K562 treated with DMSO at 1 percent for 4 hours (cell line): ENCODE measurements around the gene ENTPD5. TPM values are rescaled to one million over a fixed set of nuclear protein-coding genes. Genes with fewer than 3 reads are reported as not detected.

ENCODE experiments used
- total RNA-seq: library from RNA; unstranded; fragments of 300-600 nt; gene quantifications from 2 replicates; pipeline ENCODE4 v1.2.3, GENCODE V29; 2022; ENCODE audit not compliant: insufficient read depth

The ENTPD5 gene, protein sequence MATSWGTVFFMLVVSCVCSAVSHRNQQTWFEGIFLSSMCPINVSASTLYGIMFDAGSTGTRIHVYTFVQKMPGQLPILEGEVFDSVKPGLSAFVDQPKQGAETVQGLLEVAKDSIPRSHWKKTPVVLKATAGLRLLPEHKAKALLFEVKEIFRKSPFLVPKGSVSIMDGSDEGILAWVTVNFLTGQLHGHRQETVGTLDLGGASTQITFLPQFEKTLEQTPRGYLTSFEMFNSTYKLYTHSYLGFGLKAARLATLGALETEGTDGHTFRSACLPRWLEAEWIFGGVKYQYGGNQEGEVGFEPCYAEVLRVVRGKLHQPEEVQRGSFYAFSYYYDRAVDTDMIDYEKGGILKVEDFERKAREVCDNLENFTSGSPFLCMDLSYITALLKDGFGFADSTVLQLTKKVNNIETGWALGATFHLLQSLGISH
- 5.5 and 5.8 TPM in 2 replicates for total RNA-seq

DNA sequence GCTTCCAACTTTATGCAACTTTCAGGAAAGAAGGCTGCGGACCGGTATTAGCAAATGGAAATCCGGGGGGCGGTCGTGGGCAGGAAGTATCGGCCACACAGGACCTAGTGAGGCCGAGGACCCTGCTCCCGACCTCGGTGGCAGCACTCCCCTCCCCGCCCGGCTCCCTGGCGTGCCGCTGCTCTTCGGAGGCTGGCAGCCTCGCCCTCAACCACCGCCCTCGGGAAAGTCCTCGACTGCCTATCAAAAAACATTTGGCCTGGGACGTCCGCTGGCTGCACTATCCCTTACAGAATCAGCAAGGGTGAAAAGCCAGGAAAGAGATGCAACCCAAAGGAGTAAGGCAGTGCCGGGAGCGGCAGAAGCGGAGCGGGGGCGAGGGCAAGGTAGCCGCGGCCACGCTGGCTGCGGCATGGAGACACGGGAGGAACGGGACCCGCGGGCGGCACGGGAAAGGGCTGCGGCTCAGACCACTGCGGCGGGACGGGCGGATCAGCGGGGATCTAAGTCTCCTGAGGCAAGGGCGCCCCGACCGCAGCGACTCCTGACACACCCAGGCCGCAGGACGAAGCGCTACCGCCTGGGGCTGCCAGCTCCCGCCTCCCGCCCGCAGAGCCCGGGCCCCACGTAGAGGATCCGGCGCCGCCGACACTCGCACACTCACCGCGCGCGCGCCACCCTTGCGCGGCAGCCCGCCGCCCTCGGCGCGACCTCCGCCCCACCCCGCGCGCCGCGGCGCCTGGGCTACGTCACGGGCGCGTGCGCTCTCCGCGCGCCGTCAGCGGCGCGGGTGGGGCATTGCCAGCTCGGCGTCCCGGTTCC is at the start of gene ENTPD5, which contains the start of gene BBOF1:
Gene ENTPD5 (minus strand): TSS at position 703 of the 822 bp plus-strand sequence. CDS start 31,186 bp downstream, outside the sequence.
Gene BBOF1 (plus strand): TSS at position 764 of the 822 bp plus-strand sequence. CDS start 130 bp downstream, outside the sequence.

DNA sequence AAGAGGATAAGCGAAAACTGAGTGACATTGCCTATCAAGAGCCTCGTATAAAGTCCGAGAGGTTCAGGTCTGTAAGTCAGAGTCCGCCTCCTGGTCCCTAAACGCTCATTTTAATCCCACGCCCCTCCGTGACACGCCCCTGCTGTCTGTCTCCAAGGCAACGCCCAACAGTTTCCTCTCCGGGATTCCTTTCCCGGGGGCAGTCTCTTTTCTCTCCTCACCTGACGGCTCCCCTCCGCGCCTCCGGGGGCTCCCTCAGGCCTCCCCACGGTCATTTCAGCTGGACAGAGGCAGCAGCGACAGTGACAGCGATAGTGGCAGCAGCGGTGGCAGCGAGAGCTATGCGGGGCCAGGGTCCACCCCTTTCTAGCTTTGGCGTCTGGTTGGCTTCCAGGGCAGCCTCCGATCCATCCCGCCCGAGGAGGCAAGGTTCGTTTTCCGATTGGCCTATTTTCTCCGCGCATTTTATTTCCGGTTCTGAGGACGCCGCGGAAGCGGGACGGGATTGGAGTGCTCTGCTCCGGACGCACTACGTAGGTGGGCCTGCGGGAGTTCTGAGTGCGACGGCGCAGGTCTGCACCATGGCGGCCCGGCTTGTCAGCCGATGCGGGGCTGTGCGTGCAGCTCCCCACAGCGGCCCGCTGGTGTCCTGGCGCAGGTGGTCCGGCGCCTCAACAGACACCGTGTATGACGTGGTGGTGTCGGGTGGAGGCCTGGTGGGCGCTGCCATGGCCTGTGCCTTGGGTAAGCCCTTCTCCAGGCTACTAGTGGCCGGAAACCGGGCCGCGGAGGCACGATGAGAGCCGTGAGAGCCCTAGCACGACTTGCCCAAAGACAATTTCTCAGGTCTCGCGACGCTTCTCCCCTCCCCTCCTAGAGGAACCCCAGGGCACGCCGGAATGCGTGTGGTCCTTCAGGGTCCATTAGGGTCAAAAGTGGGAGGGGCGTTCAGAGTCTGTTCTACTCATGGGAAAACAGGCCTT is 69.0 kb downstream of the ENTPD5 start, which contains the start of the genes COQ6 and FAM161B:
Gene COQ6 (plus strand): TSS at position 551 of the 983 bp plus-strand sequence. CDS start 31 bp downstream, at position 582.
Gene FAM161B (minus strand): TSS at position 343 of the 983 bp plus-strand sequence. CDS start 68 bp downstream, at position 275.

Other genes starting within 250 kb of the ENTPD5 start
- 4.1 and 5.8 TPM in 2 replicates for gene PTGR2, start 167.5 kb downstream of the ENTPD5 start, total RNA-seq
- gene ZNF410, start 132.4 kb downstream of the ENTPD5 start, total RNA-seq = 21.8 and 25.1 TPM in 2 replicates
- gene FAM161B, start 69.2 kb downstream of the ENTPD5 start, total RNA-seq = 1.4 TPM in 2 replicates
- gene COQ6, start 69.0 kb downstream of the ENTPD5 start, total RNA-seq = 11.6 and 12.0 TPM in 2 replicates
- 1.5 and 3.3 TPM in 2 replicates for gene BBOF1, start 61 bp upstream of the ENTPD5 start, total RNA-seq
- 1.3 and 3.5 TPM in 2 replicates for gene ALDH6A1, start 65.2 kb upstream of the ENTPD5 start, total RNA-seq
- gene LIN52, start 65.7 kb upstream of the ENTPD5 start, total RNA-seq = 6.0 and 8.0 TPM in 2 replicates
- not detected in 2 replicates for gene VSX2, start 220.2 kb upstream of the ENTPD5 start, total RNA-seq